ENCODE data around the gene QSER1.
"Not testable (repeated sequence)": the region's sequence is repeated elsewhere in the genome, so short reads cannot be mapped to it uniquely, and the experiment has no call there.

QSER1 gene

DNA sequence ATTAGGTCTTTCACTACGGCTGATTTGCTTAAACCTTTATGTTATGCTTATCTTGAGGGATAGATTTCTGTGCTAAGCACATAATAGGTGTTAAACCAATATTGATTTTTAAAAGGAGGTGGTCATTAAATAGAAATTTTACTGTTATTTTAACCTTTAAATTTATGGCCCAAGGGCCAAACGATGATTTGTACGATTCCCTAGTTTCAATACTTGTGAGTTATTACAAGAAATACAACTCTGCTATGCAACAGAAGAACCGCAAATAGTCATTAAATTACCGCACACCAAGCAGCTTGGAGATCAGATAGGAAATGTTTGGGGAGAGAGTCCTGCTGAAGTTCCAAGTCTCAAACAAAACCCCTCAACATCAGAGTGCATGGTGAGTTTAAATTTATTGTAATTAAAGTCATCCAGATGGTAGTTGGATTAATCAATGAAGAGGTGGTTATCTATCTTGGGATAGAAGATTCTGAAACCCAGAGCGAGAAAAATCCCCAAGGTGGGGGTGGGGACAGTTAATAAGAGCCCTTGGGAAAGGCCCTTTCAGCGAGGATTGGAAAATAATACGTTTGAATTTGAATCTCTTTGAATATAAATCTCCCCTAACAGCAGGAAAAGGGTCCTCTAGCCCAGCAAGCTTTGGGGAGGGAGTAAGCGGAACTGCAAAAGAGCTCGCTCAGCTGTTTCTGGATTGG is 805 bp upstream of the QSER1 start:
- peak; percentile 90 for DNase-seq

DNA sequence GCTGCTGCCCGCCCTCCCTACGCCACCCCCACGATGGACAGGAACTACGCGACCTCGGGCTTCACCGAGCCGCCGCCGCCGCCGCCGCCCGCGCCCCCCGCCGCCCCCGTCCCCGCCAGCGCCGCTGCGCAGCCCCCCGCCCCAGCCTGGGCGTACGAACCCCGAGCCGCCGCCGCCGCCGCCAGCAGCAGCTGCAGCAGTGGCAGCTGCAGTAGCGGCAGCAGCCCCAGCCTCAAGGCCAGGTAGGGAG is 407 bp downstream of the QSER1 start:
- DNase-seq = no peak

DNA sequence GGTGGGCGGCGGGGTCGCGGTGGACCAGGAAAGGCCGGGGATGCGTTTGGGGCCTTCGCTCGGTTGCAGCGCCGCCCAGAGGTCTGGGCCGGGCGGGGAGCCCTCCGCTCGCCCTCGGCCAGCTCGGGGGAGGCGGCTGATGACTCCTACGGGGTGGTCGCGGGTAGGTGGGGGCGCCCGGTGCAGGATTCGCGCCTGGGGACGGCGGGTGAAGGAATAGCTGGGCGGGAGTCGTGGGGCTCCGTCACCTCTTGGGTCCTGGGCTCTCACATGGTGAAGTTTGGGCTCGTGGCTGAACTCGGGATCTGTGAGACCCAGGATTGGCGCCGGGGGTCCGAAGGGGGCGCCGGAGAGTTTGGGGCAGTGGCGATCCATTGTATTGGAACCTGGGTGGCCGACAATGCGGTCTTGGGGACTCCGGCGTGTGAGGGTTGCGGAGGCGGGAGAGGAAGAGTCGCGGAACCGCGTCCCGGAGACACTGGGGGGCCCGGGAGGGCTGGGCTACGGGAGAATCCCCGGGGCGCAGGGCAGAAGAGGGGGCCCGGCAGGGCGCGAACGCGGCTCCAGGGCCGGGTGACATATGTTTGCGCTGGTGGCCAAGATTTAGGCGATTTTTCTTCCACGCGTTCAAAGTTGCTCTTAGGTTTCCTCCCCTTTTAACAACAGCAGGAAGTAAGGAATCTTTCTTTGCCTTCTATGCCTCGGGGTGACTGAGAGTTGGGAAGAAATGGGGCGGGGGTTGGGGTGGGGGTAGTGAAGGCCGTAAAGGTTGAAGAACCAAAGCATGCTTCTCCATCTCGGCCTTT is 935 bp downstream of the QSER1 start:
- peak; percentile 87 for DNase-seq

DNA sequence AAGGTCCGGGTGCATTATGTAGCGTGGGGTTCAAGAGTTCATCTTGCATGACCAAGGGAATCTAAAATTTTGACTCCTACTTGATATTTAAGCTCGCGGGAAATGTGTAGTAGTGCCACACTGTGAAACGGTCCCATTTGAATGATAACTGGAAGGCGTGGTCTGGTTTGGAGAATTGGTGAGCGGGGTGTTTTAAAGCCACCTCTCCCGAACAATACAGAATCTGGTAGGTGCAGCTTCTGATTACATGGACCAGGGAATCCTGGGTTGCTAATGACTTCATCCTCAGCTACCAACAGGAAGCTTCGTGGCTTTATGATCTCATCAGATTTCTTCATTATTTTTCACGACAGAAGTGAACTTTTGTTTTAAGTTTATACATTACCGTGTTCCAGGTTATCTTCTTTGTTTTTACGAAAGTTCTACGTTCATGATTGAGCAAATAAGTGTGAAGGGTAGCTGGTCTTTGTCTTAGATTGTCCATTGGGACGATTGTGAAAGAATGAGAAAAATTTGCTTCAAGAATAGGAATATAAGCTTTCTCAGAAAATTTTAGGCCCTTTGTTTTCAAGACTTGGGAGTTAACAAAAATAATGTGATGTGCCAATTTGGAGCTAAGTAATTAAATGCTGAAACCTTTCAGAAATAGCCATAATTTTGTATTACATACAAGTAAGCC is 1.7 kb downstream of the QSER1 start:
- DNase-seq = peak; percentile 95

DNA sequence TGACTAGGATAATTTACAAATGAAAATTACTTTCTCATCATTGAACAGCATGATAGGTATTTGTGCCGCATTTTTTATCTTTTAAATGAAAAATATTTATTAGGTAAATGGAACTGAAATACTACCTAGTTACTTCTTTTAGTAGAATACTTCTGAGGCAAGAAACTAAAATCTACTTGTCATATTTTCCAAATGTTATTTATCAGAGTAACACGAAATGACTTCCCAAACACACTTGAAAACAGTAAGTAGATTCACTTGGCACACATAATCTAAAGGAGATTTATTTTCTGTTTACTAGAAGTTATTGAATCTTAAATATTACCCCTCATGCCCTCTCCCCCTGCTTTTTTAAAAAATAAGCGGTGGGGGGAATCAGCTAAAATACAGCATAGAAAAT is 2.3 kb downstream of the QSER1 start:
- DNase-seq = no peak

DNA sequence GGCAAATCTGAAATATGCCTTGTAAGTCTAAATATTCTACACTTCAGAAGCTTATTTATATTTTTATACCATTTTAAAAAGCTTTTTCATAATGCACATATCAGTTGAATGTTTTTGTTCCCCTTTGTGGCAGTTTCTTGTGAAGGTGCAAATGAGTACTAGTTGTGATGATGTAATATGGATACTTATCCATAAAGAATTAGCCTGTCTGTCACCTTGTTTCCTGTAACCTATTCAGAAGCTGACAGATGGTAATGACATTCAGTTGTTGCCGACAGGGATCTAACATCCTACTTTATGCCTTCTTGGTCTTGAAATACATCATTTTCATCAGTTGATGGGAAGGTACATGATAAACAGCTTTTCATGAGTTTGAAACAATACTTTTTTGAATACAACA is 2.9 kb downstream of the QSER1 start:
- DNase-seq = peak; percentile 72

DNA sequence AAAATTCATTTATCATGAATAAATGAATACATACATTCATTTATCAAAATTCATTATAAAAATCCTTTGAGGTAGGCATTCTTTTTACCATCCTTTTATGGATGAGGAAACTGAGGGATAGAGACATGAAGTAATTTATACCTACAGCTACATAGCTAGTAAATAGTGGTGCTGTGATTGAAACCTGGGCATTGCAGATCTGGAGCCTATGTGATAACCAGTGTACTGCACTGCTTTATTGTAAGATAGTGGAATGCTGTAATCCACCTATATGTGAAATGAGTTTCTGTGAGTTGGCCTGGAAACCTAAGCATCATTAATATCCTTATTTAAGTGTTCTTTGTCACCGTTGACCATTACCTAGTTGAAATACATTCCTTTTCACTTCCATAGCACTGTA is 4.5 kb downstream of the QSER1 start:
- DNase-seq = no peak

DNA sequence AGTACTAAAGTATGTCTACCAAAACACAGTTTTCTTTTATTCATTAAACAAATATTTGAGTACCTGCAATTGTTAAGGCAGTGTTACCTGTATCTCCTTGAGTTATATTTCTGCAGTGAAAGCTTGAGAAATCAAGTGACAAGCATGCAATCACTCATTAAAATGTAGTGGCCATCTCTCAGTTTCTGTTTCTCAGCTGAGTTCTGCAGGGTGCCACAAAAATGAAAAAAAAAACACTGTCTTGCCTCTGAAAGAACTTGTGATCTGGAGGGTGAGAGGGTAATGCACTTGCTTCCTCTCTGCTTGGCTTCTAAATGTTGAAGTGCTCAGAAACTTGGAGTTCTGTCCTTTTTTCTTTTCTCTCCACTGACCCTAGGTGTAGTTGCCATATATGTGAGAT is 6.8 kb downstream of the QSER1 start:
- DNase-seq = no peak

DNA sequence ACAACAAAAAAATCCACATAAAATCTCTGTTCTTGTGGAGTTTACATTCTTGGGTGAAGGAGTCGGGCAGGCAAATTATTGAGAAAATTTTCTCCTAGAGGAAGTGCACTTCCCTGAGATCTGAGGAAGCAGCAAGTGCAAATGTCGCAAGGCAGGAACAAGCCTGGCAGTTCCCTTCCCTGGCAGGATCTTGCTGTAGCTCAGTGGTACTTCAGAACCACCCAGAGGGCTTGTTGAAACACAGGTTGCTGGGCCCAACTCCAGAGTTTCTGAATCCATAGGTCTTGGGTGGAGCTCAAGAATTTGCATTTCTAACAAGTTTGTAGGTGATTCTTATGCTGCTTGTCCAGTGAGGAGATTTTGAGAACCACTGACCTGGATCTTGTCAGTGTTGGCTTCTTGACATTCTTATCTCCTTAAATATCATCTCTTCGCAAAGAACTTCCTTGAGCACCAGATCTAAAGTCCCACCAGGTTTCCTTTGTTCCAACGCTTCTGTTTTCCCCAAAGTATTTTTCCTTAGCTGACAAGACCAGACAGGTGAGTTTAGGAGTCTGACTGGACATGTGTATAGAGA is 9.6 kb downstream of the QSER1 start:
- DNase-seq = no peak

DNA sequence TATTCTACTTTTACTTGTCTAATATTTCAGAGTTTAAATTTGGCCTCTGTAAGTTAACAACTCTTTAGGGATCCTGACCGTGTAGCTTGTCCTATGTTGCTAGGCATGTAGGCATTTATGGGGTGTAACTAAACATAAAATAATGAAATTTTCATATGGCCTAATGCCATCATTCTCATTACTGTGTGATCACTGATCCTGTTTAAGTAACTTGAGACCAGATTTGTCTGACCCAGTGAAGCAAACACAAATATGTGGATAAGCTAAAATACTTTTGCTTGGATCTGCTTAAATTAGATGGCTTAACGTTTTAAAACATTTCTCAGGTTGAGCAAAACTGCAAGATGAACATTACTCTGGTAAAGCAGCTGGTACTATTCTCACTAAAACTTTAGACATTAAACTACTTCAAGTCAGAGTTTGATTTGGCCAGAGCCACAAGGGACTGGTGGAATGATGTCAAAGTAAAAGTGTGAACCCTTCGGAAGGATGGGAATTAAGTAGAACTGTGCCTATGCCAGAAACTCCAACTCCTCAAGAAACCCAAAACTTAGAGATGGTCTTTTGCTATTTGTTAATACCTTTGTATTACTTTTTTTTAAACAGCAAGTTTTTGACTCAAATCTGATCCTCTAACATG is 12.5 kb downstream of the QSER1 start:
- no peak for DNase-seq

DNA sequence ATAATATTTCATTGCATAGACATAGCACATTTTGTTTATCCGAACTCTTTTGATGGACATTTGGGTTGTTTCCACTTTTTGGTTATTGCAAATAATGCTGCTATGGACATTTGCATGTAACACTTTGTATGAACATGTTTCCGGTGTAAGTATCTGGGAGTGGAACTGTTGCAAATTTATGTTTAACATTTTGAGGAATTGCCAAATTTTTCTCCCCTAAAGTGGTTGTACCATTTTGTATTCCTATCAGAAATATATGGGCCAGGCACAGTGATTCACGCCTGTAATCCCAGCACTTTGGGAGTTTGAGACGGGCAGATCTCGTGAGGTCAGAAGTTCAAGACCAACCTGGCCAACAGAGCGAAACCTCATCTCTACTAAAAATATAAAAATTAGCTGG is 16.0 kb downstream of the QSER1 start:
- DNase-seq = no peak

DNA sequence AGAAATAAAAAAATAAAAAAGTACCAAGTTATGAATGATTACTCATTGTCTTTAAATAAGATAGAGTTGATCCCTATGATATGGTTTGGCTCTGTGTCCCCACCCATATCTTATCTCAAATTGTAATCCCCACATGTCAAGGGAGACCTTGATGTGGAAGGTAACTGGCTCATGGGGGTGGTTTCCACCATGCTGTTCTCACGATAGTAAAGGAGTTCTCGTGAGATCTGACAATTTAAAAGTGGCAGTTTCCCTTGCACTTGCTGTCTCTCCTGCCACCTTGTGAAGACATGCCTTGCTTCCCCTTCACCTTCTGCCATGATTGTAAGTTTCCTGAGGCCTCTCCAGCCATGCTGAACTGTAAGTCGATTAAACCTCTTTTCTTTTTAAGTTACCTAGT is 18.8 kb downstream of the QSER1 start:
- DNase-seq = no peak

DNA sequence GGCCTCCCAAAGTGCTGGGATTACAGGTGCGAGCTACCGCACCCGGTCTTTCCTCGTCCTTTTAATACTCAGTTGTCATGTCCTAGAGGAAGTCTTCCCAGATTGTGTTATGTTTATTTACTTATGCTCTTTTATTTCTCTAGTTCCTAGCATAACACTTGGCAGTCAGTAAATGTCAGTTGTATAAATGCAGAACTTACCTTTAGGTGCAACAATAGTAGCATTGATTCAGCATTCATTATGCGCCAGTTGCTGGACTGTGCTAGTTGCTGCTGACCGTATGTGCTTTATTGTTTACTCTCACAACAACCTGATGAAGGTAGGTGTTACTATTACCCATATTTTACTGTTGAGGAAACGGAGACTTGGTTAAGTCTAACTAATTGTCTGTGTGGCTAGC is 20.8 kb downstream of the QSER1 start:
- no peak for DNase-seq

DNA sequence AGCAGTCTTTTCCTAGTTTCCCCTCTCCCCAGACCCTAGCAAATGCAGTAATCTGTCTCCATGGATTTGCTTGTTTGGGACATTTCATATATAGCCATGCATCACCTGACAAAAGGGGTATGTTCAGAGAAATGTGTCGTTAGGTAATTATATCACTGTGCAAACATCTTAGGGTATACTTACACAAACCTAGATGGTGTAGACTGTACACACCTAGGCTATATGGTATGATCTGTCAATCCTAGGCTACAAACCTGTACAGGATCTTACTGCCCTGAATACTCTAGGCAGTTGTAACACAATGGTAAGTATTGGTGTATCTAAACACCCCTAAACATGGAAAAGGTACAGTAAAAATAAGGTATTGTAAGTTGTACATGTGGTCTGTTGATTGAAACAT is 23.8 kb downstream of the QSER1 start:
- peak; percentile 68 for DNase-seq

DNA sequence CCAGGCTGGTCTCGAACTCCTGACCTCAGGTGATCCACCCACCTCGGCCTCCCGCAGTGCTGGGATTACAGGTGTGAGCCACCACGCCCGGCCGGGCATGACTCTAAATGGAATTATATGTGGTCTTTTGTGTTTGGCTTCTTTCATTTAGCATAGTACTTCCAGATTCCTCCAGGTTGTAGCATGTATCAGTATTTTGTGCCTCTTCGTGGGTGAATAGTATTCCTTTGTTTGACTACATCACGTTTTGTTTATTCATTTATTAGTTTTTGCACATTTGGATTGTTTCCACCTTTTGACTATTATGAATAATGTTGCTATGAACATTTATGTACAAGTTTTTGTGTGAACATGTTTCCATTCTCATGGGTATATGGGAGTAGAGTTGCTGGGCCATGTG is 24.4 kb downstream of the QSER1 start:
- no peak for DNase-seq

DNA sequence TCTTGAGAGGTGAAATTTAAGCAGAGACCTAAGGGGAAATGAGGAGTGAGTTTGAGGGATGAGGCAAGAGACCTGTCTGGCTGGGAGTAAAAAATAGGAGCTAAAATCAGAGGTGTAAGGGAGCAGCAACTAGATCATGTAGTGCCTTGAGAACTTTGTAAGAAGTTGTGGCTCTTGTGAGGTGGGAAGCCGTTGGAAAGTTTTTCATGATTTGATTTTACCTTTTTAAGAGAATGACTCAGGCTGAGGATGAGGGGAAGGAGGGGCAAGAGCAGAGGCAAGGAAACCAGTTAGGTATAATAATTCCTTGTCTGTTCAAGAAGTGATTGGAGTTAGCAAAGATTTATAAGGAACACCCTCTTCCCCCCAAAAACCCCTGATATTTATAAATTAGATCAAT is 25.8 kb downstream of the QSER1 start:
- no peak for DNase-seq

DNA sequence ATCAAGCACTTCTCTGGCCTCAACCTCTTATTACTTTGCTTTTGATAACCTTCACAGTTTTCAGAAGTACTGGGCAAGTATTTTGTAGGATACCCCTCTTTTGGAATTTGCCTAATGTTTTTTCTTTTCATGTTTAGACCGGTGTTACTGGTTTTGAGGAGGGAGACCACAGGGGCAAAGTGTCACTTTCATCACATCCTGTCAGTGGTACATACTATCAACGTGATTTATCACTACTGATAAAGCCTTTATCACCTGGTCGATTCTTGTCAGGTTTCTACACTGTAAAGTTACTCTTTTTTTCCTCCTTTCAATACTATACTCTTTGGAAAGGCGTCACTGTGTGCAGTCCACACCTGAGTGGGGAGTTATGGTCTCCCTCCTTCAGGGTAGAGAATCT is 26.7 kb downstream of the QSER1 start:
- no peak for DNase-seq

DNA sequence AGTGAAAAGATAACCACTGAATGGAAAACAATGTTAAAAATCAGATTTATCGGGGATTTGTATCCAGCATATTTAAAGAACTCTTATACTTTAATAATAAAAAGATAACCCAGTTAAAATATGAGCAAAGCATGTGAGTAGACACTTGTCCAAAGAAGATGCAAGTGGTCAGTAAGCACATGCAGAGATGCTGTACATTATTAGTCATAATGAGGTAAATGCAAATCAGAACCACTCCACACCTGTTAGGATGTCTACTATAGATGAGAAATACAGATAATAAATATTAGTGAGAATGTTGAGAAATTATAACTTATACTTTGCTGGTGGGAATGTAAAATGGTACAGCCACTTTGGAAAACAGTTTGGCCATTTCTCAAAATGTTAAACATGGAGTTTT is 28.0 kb downstream of the QSER1 start:
- DNase-seq = no peak

DNA sequence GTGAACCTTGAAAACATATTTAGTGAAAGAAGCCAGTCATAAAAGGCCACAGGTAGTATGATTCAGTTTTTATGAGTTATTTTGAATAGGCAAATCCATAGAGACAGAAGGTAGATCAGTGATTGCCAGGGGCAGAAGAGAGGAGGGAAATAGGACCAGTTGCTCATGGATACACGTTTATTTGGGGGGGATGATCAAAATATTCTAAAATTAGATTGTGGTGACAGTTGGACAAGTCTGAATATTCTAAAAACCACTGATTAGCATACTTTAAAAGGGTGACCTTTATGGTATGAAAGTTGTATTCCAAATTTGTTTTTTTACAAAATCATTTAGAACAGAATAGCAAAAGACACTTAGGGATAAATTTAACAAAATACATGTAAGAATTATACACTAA is 28.6 kb downstream of the QSER1 start:
- DNase-seq = no peak

DNA sequence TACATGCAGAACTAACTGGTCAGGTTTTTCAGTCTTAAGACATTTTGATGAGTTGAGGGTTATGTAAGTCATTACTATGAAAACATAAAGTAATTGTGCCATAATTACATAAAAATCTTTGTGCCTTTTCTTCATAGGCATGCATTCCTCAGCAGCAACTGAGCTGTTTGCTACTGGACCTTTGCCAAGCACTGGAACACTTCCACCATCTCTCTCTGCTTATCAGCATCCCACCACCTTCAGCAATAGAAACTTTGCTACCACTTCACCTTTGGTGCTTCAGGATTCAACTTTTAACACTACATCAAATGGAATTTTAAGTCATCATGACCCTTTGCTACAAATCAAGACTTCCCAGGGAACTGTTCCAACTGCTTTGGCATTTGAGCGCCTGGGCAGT is 39.0 kb downstream of the QSER1 start:
- no peak for DNase-seq

DNA sequence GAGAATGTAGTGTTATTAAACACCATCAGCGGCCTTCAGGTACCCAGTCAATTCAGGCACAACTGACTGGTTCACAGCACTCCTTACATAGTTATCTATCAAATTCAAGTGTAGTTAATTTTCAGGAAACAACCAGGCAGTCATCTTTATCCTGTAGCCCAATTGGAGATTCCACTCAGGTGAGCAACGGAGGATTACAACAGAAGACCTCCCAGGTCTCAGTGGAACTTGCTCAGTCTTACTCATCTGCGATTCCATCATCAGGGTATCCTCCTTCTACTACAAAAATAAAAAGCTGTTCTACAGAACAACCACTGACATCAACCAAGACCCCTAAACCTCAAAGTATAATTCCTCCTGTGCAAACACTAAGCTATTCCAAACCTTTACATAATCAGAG is 39.6 kb downstream of the QSER1 start:
- no peak for DNase-seq

DNA sequence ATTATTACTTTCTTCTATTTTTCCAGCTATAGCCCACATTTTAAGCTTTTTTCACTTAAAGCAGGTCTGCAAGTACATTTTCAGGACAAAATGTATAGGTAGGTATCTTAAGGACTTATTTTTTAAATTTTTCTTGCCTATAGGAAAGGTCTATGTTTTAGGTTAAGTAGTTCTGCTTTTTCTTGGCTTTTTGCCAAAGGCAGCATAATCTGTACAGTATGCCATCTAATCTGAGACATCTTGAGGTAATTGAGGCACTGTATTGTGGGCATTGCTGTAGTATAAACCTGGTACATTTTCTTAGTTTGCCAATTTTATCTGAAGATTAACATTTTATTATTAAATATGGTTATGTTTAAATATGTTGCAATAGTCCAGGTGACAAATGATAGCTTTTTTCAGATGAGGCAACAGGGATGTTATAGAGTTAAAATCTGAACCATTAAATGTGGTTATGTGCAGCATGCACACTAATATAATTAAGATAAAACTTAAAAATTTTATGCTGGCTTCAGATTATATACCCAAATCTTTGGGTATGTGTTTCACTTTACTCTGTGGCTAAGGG is 42.9 kb downstream of the QSER1 start:
- DNase-seq = peak; percentile 42

DNA sequence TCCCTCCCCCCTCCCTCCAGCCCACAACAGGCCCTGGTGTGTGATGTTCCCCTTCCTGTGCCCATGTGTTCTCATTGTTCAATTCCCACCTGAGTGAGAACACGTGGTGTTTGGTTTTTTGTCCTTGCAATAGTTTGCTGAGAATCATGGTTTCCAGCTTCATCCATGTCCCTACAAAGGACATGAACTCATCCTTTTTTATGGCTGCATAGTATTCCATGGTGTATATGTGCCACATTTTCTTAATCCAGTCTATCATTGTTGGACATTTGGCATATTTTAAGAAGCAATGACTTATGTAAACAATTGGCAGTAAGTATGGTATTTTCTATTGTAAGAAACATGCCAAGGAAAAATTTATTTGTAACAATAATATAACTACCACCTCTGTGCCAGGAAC is 43.6 kb downstream of the QSER1 start:
- not testable (repeated sequence) for DNase-seq
